ENCODE results near the gene JHY.

DNA sequence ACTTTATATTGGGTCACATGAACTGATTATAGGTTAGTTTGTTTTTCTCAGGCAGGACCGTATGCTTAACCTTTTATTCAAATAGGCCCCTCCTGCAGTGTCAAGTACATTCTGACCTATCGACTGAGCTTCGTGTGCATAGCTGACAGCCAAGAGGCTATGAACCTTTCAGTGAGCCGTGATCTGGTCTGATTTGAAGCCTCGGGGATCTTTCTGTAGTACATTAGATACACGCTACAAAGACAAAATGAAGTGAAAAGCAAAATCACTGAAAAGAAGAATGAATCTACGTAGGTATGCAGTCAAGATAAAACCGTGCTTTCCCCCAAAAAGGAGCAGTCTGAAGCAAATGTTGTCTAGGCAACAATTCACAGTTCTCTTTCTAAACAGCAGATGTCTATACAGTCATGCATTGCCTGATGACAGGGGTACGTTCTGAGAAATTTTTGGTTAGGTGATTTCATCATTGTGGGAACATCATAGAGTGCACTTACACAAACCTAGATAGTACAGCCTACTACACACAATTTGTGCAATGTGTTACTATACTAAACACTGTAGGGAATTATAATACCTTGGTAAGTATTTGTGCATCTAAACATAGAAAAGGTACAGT, 18.1 kb downstream of the JHY start:
- TF ChIP-seq, protein P1, sequence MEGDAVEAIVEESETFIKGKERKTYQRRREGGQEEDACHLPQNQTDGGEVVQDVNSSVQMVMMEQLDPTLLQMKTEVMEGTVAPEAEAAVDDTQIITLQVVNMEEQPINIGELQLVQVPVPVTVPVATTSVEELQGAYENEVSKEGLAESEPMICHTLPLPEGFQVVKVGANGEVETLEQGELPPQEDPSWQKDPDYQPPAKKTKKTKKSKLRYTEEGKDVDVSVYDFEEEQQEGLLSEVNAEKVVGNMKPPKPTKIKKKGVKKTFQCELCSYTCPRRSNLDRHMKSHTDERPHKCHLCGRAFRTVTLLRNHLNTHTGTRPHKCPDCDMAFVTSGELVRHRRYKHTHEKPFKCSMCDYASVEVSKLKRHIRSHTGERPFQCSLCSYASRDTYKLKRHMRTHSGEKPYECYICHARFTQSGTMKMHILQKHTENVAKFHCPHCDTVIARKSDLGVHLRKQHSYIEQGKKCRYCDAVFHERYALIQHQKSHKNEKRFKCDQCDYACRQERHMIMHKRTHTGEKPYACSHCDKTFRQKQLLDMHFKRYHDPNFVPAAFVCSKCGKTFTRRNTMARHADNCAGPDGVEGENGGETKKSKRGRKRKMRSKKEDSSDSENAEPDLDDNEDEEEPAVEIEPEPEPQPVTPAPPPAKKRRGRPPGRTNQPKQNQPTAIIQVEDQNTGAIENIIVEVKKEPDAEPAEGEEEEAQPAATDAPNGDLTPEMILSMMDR (conservative IDR thresholded peaks at IDR 0.05; ENCODE audit: low read length), result no peak
- no peak for TF ChIP-seq EZH2phosphoT487 (IDR thresholded peaks at IDR 0.05; ENCODE audit: borderline replicate concordance)
